ENCODE data around the gene DNMT3A. TPM values are rescaled to one million over a fixed set of nuclear protein-coding genes. Genes with fewer than 3 reads are reported as not detected.

DNMT3A gene
- total and polyA plus RNA-seq, 2 donors (not counting 1 experiment from before 2014, with no cell fraction given) = 8.9 to 24.5 TPM

- Mint-ChIP-seq H3K27me3 (no peaks in the 10 kb centered on the region), H3K27ac (no peak overlapping the region), H3K9me3 (ENCODE audit: insufficient read depth) (no peaks in the 10 kb centered on the region), H3K4me1 (peaks cover 19% of the 10 kb centered on the region), H3K4me3 (no peak overlapping the region)
- peaks cover 7 to 14% of the 10 kb centered on the region in 2 donors for H3K4me1 ChIP-seq (ENCODE audit: control insufficient read depth in 2 of 2, insufficient read depth in 2 of 2, low read length in 2 of 2)
- no CpG with 5 or more reads among the region's 4 CpGs for WGBS (ENCODE audit: insufficient coverage)
- no peak overlapping the region for H3K4me2 ChIP-seq (replicated peaks; ENCODE audit: low read depth, low read length, poor library complexity, severe bottlenecking)
- H2AFZ ChIP-seq (ENCODE audit: insufficient read depth, low read depth, low read length, poor library complexity, severe bottlenecking) = no peak overlapping the region
- H3K27ac ChIP-seq (ENCODE audit: low read length in 2 of 2) = no peak overlapping the region
- DNase-seq (no peak), ATAC-seq (ENCODE audit: low read depth) (no peak)
- no peak for TF ChIP-seq CTCF (IDR thresholded peaks at IDR 0.05)
- TF ChIP-seq EZH2 (IDR thresholded peaks at IDR 0.05; ENCODE audit: borderline replicate concordance, insufficient read depth, low read depth, low read length, poor library complexity, severe bottlenecking) = no peak
- ChIA-PET CTCF (interaction anchor here (1.0 to 4.5 kb wide), 6 partner anchors 17 to 297 kb away, joined by 3 to 93 read pairs (median 18); partner anchors contain the start of gene POMC), POLR2A (no interaction called here)
- no peaks in the 10 kb centered on the region for H3K79me2 ChIP-seq (ENCODE audit: control insufficient read depth, insufficient read depth, low read length)
- peaks cover 0 to 2% of the 10 kb centered on the region in 2 experiments for H3K36me3 ChIP-seq (replicated peaks in 1 of 2; ENCODE audit: control extremely low read depth in 1 of 2, control insufficient read depth in 1 of 2, extremely low read depth in 1 of 2, insufficient read depth in 2 of 2, low read length in 1 of 2)
- H3K9ac ChIP-seq (ENCODE audit: low read length) = no peak overlapping the region
- no peak overlapping the region for H3K4me3 ChIP-seq (ENCODE audit: control extremely low read depth in 1 of 5, extremely low read depth in 1 of 5, insufficient read depth in 1 of 5, low read depth in 2 of 5, low read length in 4 of 5)
- no peaks in the 10 kb centered on the region for H4K20me1 ChIP-seq (ENCODE audit: control insufficient read depth, insufficient read depth, low read length, poor library complexity, severe bottlenecking)
- intact Hi-C loops (cut with micrococcal nuclease) = loop anchor here (2.0 kb wide), 1 partner anchor 30 kb away; no protein-coding TSS in a partner anchor
- H3K27me3 ChIP-seq (replicated peaks in 1 of 4; ENCODE audit: control extremely low read depth in 1 of 4, control insufficient read depth in 3 of 4, insufficient read depth in 4 of 4, low read length in 3 of 4) = no peaks in the 10 kb centered on the region
- no peaks in the 10 kb centered on the region for H3K9me3 ChIP-seq (ENCODE audit: control extremely low read depth in 1 of 3, control insufficient read depth in 2 of 3, insufficient read depth in 1 of 3, low read length in 2 of 3)
Measured at GRCh38 chr2:25226827-25227226, 114.9 kb downstream of the DNMT3A start.

GRCh38 chr2:25222477-25223121 lies 119.1 kb downstream of the DNMT3A start:
- Histone ChIP-seq H3K4me2 (replicated peaks; ENCODE audit: low read depth, low read length, poor library complexity, severe bottlenecking) (no peak overlapping the region), H3K27me3 (replicated peaks in 1 of 4; ENCODE audit: control extremely low read depth in 1 of 4, control insufficient read depth in 3 of 4, insufficient read depth in 4 of 4, low read length in 3 of 4) (no peaks in the 10 kb centered on the region), H2AFZ (ENCODE audit: insufficient read depth, low read depth, low read length, poor library complexity, severe bottlenecking) (no peak overlapping the region), H3K79me2 (ENCODE audit: control insufficient read depth, insufficient read depth, low read length) (no peaks in the 10 kb centered on the region), H3K9me3 (ENCODE audit: control extremely low read depth in 1 of 3, control insufficient read depth in 2 of 3, insufficient read depth in 1 of 3, low read length in 2 of 3) (no peaks in the 10 kb centered on the region), H3K4me3 (ENCODE audit: control extremely low read depth in 1 of 5, extremely low read depth in 1 of 5, insufficient read depth in 1 of 5, low read depth in 2 of 5, low read length in 4 of 5) (no peak overlapping the region), H3K4me1 (ENCODE audit: control insufficient read depth in 2 of 2, insufficient read depth in 2 of 2, low read length in 2 of 2) (peaks cover 7 to 10% of the 10 kb centered on the region in 2 donors), H3K9ac (ENCODE audit: low read length) (no peak overlapping the region), H4K20me1 (ENCODE audit: control insufficient read depth, insufficient read depth, low read length, poor library complexity, severe bottlenecking) (no peaks in the 10 kb centered on the region), H3K36me3 (replicated peaks in 1 of 2; ENCODE audit: control extremely low read depth in 1 of 2, control insufficient read depth in 1 of 2, extremely low read depth in 1 of 2, insufficient read depth in 2 of 2, low read length in 1 of 2) (no peaks in the 10 kb centered on the region), H3K27ac (ENCODE audit: low read length in 2 of 2) (no peak overlapping the region)
- POLR2A ChIA-PET = interaction anchor here (0.6 kb wide), 1 partner anchor 46 kb away, joined by 3 read pairs; no protein-coding TSS in a partner anchor
- H3K4me3 Mint-ChIP-seq = no peak overlapping the region
- no peak for ATAC-seq (ENCODE audit: low read depth)
- no peak for DNase-seq
- H3K9me3 Mint-ChIP-seq (ENCODE audit: insufficient read depth) = no peaks in the 10 kb centered on the region
- CTCF ChIA-PET = interaction anchor here (1.9 kb wide), 1 partner anchor 56 kb away, joined by 5 read pairs; no protein-coding TSS in a partner anchor
- no peaks in the 10 kb centered on the region for H3K27me3 Mint-ChIP-seq
- no peak overlapping the region for H3K27ac Mint-ChIP-seq
- WGBS (ENCODE audit: insufficient coverage) = 76% methylated on average over 4 of the region's 5 CpGs
- H3K4me1 Mint-ChIP-seq = peaks cover 12% of the 10 kb centered on the region
- intact Hi-C loops (cut with micrococcal nuclease) = no loop called here
- TF ChIP-seq CTCF (IDR thresholded peaks at IDR 0.05) (no peak), EZH2 (IDR thresholded peaks at IDR 0.05; ENCODE audit: borderline replicate concordance, insufficient read depth, low read depth, low read length, poor library complexity, severe bottlenecking) (no peak)

Measured in B cell (primary cell).